SK-N-SH treated with all-trans-retinoic acid at 6 μM for 48 hours (cell line): ENCODE results near the gene PDE5A.

ENCODE experiments used
- ARNTL ChIP-seq: fragments of 450-650 bp; formaldehyde crosslinking; IDR thresholded peaks from 2 replicates; pipeline ENCODE4 v1.5.0; 2020; ENCODE audit warnings: low read depth, mild to moderate bottlenecking, moderate library complexity, borderline replicate concordance
- GLIS3 ChIP-seq: fragments of 250-450 bp; sonication (Bioruptor Pico); IDR thresholded peaks from 2 replicates; pipeline ENCODE4 v1.5.0; 2020; ENCODE audit warnings: mild to moderate bottlenecking, moderate library complexity
- RARB ChIP-seq: fragments of 250-450 bp; sonication (Bioruptor Pico); IDR thresholded peaks from 2 replicates; pipeline ENCODE4 v1.8.0; 2021; ENCODE audit warnings: mild to moderate bottlenecking, moderate library complexity
- ZFP3 ChIP-seq: fragments of 250-450 bp; sonication (Bioruptor Pico); IDR thresholded peaks from 2 replicates; pipeline ENCODE4 v1.5.0; 2020; ENCODE audit warnings: mild to moderate bottlenecking, moderate library complexity
- ZFP30 ChIP-seq: fragments of 450-650 bp; formaldehyde crosslinking; IDR thresholded peaks from 2 replicates; pipeline ENCODE4 v1.5.0; 2022; ENCODE audit warnings: mild to moderate bottlenecking, moderate library complexity
- ZNF70 ChIP-seq: fragments of 450-650 bp; formaldehyde crosslinking; IDR thresholded peaks from 2 replicates; pipeline ENCODE4 v1.5.0; 2020; ENCODE audit warnings: mild to moderate bottlenecking, moderate library complexity
- TF ChIP-seq, protein P1 (sequence below): fragments of 250-450 bp; sonication (Bioruptor Pico); IDR thresholded peaks from 2 replicates; pipeline ENCODE4 v1.8.0; 2020; ENCODE audit warnings: mild to moderate bottlenecking, moderate library complexity, borderline replicate concordance
- TF ChIP-seq, protein P2 (sequence below): fragments of 250-450 bp; sonication (Bioruptor Pico); IDR thresholded peaks from 2 replicates; pipeline ENCODE4 v1.8.0; 2021; ENCODE audit warnings: low read depth, mild to moderate bottlenecking, moderate library complexity, borderline replicate concordance

DNA sequence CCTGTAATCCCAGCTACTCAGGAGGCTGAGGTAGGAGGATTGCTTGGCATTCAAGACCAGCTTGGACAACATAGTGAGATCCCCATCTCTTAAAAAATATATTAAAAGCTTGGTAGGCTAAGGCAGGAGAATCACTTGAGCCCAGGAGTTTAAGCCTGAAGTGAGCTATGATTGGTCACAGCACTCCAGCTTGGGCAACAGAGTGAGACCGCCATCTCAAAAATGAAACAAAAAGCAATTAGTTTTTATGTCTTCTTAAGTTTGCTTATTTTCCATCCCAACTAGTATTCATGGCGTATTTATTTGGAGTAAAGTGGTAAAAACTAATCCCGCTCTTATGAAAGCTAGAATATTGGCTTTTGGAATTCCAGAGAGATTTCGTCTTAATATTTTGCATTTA, 25.4 kb upstream of the PDE5A start:
- TF ChIP-seq GLIS3 (CRISPR knock-in tag), result no peak
- no peak for TF ChIP-seq ZNF70 (CRISPR knock-in tag)
- TF ChIP-seq RARB (CRISPR knock-in tag), result no peak
- TF ChIP-seq ZFP30 (CRISPR knock-in tag), result no peak
- TF ChIP-seq ARNTL (CRISPR knock-in tag), result no peak
- TF ChIP-seq, protein P1, sequence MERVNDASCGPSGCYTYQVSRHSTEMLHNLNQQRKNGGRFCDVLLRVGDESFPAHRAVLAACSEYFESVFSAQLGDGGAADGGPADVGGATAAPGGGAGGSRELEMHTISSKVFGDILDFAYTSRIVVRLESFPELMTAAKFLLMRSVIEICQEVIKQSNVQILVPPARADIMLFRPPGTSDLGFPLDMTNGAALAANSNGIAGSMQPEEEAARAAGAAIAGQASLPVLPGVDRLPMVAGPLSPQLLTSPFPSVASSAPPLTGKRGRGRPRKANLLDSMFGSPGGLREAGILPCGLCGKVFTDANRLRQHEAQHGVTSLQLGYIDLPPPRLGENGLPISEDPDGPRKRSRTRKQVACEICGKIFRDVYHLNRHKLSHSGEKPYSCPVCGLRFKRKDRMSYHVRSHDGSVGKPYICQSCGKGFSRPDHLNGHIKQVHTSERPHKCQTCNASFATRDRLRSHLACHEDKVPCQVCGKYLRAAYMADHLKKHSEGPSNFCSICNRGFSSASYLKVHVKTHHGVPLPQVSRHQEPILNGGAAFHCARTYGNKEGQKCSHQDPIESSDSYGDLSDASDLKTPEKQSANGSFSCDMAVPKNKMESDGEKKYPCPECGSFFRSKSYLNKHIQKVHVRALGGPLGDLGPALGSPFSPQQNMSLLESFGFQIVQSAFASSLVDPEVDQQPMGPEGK (CRISPR knock-in tag), result no peak
- TF ChIP-seq, protein P2, sequence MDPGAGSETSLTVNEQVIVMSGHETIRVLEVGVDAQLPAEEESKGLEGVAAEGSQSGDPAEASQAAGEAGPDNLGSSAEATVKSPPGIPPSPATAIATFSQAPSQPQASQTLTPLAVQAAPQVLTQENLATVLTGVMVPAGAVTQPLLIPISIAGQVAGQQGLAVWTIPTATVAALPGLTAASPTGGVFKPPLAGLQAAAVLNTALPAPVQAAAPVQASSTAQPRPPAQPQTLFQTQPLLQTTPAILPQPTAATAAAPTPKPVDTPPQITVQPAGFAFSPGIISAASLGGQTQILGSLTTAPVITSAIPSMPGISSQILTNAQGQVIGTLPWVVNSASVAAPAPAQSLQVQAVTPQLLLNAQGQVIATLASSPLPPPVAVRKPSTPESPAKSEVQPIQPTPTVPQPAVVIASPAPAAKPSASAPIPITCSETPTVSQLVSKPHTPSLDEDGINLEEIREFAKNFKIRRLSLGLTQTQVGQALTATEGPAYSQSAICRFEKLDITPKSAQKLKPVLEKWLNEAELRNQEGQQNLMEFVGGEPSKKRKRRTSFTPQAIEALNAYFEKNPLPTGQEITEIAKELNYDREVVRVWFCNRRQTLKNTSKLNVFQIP, result no peak
- TF ChIP-seq ZFP3 (CRISPR knock-in tag), result no peak
